KBM-7 (cell line): ENCODE measurements around the gene SNCG.
A peak's percentile ranks its signal among the peaks of the same experiment; 100 is the strongest.

Source experiments
- DNase-seq: peaks from one replicate; pipeline ENCODE4 v3.0.0-alpha.2; 2015
- in situ Hi-C: fragments of 300-500 bp; cut with MboI; formaldehyde crosslinking; loops from 2 replicates; pipeline ENCODE4 v1.14.3; 2020; ENCODE audit warnings: low sequenced_read_pairs, low pct_unique_long_range_greater_than_20kb, mixed read lengths

Gene SNCG

DNA sequence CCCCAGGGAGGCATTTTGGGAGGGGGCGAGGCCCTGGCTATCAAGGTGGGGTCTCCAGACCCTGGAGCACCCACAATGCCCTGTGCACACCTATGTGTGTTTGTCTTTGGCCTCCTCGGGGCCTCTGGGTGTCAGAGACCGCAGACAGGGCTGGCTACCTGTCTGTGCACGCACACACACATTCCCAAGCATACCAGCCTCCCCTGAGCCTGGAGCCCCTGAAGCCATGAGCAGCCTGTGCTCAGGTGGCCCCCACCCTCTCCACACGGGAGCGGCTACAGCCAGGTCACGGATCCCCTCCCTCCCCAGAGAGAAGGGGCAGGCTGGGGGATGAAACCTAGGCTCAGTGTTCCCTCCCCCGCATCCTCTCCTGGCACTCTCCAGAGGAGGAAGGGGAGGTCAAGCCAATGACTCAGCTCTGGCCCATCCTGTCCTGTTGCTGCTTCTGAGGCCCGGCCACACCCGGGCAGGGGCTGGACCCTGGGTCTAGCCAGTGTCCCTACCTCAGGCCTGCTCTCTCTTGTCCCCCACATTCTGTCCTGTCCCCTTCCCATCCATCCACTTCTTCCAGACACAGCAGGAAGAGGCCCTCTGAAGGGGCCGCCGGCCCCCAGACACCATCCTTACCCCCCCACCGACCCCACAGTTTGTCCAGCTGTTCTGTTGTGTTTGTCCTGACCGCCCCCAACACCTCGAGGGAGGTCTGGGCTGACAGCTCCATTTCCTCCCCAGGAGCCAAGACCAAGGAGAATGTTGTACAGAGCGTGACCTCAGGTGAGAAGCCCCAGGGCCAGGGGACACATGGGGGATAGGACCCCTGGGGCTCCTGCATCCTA lies 720 bp downstream of the SNCG start:
- DNase-seq, result no peak
- in situ Hi-C loops, result no loop called here

DNA sequence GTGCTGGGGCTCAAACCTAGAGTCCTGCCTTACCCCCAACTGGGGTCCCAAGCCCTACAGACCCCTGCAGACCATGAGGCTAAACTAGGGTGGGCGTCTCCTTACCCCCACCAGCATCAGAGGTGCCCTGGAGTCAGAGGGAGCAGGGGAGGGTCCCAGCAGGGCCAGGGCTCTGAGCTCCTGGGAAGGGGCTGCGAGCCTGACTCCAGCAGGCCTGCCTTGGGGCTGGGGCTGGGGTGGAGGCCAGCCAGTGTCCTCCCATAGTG lies 1.3 kb downstream of the SNCG start:
- in situ Hi-C loops, result no loop called here
- DNase-seq, result no peak

DNA sequence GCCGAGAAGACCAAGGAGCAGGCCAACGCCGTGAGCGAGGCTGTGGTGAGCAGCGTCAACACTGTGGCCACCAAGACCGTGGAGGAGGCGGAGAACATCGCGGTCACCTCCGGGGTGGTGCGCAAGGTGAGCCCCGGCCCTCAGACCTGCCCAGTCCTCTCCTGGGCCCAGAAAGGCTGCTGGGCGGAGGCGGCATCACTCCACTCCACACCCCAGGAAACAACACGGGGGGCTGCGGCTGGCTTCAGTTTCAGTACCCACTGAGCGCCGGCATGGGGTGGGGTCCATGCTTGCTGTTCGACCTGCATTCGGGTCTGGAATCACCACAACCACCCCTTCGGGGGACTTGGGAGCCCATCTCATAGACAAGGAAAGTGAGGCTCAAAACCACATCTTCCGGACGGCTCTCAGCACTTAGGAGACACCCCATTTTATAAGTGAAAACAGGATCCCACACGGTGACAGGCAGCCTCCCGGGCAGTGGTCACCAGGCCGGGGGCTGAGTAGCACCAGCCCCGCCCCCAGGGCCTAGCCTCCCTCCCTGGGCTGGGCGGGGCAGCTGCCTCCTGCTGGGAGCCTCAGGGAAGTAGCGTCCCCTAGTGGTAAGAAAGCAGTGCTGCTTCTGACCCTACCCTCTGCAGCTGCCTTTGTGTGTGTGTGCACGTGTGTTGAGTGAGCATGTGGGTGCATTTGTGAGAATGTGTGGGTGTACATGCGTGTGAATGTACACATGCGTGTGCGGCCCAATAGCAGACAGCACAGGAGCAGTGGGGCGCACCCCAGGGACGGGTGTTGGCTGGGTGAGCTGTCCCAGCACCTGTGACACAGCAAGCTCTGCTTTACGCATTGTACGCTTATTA lies 1.8 kb downstream of the SNCG start:
- peak; percentile 81 for DNase-seq
- in situ Hi-C loops, result no loop called here

DNA sequence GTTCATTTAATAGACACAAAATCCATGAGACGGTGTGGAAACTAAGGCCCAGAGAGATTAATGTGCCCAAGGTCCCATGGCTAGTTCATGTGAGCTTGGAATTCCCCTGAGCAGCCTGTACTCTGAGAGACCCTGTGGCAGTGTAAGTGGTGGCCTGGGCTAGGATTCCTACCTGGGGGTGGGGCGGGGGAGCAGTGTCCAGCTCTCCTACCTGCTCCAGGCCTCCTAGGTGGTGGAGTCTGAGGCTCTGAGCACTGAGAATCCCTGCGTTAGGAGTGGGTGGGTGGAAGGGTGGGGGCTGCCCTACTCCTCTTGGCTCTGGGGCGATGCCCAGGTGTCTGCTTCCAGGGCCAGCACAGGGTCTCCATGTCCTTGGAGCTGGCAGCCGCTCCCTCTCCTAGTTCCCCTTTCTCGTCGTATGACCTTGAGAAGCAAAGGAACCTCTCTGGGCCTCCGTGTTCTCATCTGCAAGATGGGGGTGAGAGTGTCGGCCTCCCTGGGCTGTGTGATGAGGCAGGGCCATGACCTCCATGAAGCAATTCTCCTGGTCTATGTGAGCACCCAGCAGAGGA lies 2.5 kb downstream of the SNCG start:
- in situ Hi-C loops, result no loop called here

DNA sequence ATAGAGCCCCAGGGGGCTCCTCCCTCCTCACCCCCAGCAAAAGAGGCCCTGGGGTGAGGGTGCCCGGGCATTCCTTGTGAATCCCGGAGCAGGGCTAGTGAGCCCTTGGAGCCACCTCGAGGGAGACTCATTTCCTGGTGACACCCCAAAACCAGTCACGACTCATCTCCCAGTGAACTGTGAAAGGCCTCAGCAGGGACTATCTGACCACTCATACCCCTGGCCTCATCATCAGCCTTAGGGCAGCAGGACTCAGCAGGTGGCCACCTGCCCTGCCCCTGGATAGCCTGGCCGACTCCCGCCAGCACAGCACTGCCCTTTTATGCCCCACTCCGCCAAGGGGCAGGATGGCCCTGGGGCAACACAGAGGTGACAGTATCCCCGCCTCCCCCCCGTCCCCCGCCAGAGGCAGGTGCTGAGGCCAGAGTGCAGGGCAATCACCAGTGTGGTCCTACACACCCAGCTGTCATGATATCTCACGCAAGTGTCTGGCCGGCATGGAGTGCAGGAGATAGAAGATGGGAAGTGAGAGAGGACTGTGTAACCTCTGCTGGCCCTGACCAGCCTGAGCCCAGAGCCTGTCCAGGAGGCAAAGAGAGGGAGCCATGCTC lies 3.2 kb downstream of the SNCG start:
- DNase-seq, result no peak
- in situ Hi-C loops, result no loop called here

More for the DNA sequence above, 2.5 kb downstream of the SNCG start:
- no peak for DNase-seq

DNA sequence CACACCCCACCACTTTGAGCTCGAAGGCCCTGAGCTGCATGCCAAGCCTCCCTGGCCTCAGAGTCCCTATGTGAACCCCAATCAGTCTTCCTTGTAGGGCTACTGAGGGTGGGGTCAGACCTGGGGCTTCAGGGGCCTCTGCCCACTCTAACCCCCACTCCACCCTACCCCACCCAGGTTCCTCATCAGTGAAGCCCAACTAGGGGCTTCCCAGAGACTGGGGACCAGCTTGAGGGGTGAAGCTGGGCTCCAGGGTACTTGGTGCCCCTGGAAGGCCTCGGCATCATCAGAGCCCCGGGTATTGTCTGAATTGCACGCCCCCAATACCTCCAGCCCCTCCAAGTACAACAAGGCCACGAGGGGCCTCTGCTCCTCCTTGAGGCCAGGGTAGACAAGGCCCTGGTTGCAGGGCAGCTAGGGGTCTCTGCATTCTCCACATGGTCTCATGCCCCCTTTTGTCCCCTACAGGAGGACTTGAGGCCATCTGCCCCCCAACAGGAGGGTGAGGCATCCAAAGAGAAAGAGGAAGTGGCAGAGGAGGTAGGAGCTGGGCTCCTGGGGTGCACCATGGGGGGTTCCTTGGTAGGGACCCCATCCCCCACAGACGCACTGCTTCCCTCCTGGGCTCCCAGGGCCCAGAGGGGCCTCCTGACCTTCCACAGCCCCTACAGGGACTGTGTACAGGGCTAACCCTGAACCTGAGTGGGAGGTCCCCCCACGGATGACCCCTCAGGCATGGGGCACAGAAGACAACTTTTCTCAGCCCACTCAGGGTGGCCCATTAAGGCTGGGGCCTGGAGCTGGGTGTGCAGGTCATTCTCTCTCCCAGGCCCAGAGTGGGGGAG lies 4.0 kb downstream of the SNCG start:
- in situ Hi-C loops, result no loop called here
- no peak for DNase-seq

DNA sequence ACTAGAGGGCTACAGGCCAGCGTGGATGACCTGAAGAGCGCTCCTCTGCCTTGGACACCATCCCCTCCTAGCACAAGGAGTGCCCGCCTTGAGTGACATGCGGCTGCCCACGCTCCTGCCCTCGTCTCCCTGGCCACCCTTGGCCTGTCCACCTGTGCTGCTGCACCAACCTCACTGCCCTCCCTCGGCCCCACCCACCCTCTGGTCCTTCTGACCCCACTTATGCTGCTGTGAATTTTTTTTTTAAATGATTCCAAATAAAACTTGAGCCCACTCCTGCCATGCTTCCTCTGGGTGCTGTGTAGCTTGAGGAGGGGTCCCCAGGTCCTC lies 4.5 kb downstream of the SNCG start:
- in situ Hi-C loops, result no loop called here

DNA sequence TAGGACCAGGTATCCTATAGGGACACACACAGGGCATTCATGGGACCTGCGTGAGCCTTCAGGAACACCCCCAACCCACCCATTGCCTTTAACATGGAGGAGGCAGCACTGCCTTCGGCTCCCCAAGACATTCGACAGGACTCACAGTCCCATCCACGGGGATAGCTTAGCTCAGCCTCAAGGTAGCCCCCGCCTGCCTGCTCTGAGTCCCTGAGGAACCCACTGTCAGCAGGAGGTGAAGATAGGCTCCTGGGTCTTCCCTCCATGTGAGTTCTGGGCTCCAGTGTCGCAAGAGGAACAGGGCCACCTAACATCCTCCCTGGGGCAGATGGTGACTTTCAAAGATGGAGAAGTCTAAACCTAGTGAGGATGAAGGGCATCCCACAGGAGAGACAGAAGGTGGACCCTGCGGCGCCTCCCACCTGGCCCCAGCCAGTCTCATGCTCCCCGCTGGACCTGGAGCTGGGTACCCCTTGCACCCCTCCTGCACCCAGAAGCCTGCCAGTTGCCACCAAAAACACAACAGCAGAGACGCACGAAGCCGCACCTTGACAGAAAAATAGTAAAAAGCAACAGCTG lies 5.0 kb downstream of the SNCG start:
- in situ Hi-C loops, result no loop called here
- DNase-seq, result no peak

More for the DNA sequence above, 4.5 kb downstream of the SNCG start:
- DNase-seq, result no peak

DNA sequence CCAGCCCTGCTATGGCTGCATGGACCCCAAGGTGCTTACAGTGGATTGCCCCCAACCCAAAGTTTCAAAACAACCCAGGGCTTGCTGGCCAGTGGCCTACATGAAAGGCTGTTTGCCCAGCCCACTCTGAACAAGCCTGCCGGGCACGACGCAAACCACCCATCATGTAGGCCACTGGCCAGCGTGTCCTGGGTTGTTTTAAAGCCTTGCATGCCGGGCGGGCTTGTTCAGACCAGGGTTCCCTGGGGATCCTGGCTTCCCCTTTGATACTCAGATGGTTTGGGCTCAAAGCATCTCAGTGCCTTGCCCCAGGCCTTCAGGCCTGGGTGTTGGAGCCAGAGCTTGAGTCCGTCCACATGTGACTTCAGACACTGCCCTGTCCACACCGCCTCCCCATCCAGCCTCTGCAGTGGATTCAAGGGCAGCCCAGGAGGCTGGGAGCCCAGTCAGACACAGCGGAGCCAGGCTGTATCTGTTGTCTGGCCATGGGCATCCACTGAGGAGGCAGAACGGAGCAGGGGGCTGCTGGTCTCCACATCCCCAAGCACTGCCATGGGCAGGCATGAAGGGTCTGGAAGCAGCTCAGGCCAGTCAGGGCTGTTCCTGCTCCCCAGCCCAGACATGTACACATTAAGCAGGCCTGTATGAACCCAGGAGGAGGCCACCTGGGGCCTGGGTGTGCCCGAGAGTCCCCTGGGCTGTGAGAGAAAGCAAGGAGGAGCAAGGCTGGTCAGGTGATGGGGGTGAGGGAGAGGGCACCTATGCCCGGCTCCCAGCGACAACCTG lies 5.9 kb downstream of the SNCG start:
- no peak for DNase-seq
- in situ Hi-C loops, result no loop called here

DNA sequence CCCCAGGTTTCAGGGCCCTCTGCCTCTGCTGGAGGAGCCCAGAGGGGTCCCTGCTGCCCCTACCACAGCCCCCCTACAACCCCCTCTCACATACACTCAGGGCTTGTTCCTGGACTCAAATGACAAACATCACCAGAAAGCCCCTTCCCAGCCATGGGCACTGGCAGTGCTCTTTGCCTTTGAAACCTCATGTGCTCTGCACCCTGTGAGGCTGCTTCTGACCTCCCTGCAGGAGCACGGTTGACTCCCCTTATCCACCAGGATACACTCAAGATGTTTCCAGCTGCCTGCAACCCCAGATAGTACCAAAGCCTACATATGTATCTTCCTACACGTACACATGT lies 6.4 kb downstream of the SNCG start:
- no peak for DNase-seq
- in situ Hi-C loops, result no loop called here

DNA sequence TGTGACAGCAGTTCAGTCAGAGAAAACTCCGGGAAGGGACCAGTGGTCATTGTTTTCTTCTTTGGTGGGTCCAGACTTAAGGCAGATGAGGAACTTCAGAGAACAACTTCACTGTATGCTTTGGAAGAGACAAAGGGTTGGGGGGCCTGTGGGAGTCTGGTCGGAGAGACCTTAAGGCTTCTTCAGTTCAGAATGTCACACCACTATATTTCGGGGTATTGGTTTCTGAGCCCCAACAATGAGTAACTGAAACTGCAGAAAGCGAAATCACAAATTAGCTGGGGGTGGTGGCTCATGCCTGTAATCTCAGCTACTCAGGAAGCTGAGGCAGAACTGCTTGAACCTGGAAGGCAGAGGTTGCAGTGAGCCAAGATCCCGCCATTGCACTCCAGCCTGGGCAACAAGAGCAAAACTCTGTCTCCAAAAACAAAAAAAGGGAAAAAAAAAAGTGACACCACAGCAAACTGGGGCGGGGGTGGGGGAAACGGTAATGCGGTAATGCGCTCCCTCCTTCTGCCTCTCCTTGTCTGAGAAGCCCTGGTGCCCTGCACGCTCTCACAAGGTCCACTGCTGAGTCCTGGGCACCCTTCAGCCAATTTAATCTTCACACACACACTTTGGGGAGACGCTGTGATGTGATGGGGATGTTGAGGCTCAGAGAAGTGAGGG lies 7.7 kb downstream of the SNCG start:
- no peak for DNase-seq

DNA sequence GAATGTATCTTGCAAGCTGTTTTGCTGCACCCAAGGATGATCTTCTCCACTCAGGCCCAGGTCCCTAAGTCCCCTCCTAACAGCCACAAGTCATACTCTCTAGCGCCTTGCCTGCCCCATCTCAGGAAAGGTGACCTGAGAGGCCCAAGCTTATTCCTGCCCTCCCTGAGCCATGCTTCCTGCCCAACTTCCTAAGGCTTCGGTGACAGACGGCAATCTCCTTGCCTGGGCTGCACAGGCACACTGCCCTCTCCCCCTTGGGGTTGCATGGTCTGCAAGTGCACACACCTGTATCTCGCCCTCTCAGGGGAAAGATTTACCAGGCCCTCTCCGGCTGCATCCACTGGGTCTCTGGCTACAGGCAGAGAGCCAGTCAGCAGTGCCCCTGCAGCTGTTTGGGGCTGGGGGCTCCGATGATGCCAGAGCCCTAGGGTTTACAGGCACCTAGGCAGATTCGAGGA lies 9.1 kb downstream of the SNCG start:
- in situ Hi-C loops, result no loop called here
- DNase-seq, result no peak

More for the DNA sequence above, 7.7 kb downstream of the SNCG start:
- in situ Hi-C loops, result no loop called here

DNA sequence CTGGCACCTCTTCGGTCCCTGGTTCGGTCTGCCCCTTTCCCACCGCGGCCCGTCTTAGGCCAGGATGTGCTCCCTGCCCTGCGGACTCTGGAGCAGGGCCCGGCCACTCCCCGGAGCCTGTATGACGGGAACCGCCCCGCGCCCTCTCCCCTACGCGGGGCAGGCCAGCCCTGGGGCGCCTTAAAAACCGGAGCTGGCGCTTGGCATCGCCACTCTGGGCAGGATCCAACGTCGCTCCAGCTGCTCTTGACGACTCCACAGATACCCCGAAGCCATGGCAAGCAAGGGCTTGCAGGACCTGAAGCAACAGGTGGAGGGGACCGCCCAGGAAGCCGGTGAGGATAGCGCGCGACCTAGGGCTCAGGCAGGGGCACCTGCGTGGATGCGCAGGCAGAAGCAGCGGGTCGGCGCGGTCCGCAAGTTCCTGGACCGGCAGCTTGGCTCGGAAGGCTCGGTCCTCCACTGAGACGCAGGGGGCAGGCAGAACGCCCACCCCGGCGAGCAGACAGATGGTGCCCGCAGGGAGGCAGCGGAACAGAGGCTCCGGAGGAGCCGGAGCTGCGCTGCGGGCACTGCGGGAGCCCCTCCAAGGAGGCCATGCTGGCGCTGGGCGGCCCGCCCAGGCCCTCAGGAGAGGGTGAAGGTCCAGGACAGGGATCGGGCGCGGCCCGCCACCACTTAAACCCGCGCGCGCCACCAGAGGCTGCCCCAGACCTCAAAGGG lies 10.0 kb downstream of the SNCG start, which contains the start of gene ADIRF:
TSS of gene ADIRF (plus strand) at position 212 of the 723 bp plus-strand sequence. CDS start at position 275, 63 bp downstream.
- in situ Hi-C loops, result no loop called here
- no peak for DNase-seq

DNA sequence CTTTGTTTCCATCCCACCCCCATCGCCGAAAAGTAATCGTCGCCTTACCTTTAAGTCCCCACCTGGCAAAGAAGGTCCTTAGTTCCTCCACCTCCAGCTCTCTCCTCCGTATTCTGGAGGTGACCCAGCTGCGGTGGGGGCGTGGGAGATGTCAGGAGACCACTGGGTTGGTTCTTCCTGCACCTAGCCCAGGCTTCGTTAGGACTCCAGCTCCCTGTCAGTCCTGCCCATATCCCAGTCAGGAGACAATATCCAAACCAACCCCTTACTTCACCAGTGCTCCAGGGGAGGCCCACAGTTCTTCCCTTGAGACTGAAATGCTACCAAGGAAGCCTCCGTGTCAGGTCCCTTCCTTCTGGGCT lies 10.6 kb downstream of the SNCG start:
- in situ Hi-C loops, result no loop called here
- no peak for DNase-seq

DNA sequence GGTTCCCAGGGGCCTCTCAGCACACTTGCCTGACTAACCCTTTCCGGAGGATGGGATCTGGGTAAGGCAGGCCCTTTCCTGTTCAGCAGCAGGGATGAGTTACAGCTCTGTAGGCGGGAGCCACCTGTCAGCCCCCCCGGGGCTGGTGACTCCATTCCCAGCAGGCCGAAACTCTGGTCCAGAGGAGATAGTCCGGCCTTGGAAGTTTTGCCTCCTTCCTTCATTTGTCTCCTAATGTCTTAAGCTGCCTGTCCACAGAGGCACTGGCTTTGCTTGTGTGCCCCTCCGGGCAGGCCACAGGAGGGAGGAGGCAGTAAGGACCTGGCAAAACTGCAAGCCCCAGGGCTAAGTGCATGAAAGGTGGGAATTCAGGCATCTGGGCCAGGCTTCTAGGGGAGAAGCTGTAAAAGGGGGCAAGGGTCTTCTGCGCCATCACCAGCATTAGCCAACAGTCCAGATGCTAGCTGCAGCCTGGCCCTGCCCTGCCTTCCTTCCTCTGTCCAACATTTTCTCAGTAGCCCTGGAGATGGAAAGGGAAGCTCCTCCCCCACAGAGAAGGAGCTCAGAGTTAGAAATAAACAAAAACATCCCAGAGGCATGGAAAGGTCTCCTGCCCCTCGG lies 11.1 kb downstream of the SNCG start:
- no peak for DNase-seq
- in situ Hi-C loops, result no loop called here

DNA sequence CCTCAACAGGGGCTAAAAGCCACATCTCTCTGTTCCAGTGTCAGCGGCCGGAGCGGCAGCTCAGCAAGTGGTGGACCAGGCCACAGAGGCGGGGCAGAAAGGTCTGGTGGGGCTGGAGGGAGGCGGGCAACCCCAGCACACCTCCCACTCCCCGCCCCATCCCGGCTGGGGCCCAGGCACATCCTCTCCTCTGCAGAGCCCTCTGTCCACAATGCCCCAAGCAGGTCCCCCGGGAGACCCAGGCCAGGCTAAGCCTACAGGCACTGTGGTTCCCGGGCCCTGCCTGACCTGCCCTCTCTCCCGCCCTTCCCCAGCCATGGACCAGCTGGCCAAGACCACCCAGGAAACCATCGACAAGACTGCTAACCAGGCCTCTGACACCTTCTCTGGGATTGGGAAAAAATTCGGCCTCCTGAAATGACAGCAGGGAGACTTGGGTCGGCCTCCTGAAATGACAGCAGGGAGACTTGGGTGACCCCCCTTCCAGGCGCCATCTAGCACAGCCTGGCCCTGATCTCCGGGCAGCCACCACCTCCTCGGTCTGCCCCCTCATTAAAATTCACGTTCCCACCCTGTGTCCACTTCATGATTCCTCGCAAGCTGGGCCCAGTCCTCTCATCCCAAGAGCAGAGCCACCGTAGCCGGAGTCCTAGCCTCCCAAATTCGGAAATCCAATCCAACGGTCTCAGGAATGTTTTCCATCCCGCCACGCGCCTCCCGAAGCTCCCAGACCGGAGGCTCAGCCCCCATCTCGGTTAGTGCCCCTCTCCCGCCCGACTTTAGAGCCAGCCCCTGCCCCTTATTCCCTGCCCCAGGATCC lies 12.0 kb downstream of the SNCG start:
- no peak for DNase-seq
- in situ Hi-C loops, result no loop called here
